Measurements from ENCODE around the gene ASPG. TPM values are rescaled to one million over a fixed set of nuclear protein-coding genes. Genes with fewer than 3 reads are reported as not detected.

The ASPG gene
- total and polyA plus RNA-seq, 2 experiments from 2014 or later: not detected

DNA sequence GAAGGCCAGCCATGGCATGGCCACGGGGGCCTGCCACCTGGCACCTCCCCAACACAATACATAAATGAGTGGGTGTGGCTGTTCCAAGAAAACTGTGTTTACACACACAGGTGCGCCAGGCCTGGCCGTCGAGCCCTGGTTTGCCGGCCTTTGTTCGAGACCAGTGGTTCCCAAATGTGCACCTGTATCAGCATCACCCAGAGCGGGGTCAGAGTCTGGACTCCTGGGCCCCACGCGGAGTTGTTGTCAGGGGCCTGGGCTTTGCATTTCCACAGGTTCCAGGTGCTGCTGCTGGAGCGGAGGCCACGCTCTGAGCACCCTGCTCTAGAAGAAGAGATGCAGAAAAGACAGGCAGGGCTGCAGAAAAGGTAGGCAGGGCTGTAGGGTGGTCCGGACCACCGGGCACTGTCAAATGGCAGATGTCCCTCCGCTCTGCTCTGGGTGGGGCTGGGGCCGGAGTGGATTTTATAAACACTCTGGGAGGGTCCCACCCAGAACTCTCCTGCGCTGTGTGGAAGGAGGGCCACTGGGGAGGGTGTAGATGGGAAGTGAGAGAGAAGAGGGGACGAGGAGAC is 4.2 kb upstream of the ASPG start:
- Histone ChIP-seq H3K9ac (no peak overlapping the region), H3K9me3 (ENCODE audit: low read depth) (no peaks in the 10 kb centered on the region), H3K27ac (no peak overlapping the region), H4K20me1 (ENCODE audit: insufficient read depth) (no peaks in the 10 kb centered on the region), H2AFZ (no peak overlapping the region), H3K27me3 (replicated peaks; ENCODE audit: insufficient read depth) (peaks cover 7% of the 10 kb centered on the region; the same call in 1 of the 2 replicates), H3K79me2 (ENCODE audit: insufficient read depth) (no peaks in the 10 kb centered on the region), H3K9me2 (ENCODE audit: insufficient read depth) (no peaks in the 10 kb centered on the region), H3K4me2 (ENCODE audit: unreplicated experiment) (no peak overlapping the region), H3K36me3 (ENCODE audit: low read depth) (no peaks in the 10 kb centered on the region), H3K4me1 (ENCODE audit: insufficient read depth) (no peaks in the 10 kb centered on the region), H3K4me3 (no peak overlapping the region), H3F3A (ENCODE audit: insufficient read depth) (no peaks in the 10 kb centered on the region)
- TF ChIP-seq EZH2phosphoT487 (IDR thresholded peaks at IDR 0.05; ENCODE audit: insufficient read depth, low read depth) (no peak), EZH2 (IDR thresholded peaks at IDR 0.05; ENCODE audit: insufficient read depth, poor library complexity, severe bottlenecking) (no peak)
- in situ Hi-C loops (cut with MboI): no loop called here
- DNase-seq: no peak
- 66 to 68% methylated on average over 17 of the region's 17 CpGs for WGBS, 2 experiments (ENCODE audit: low coverage in 1 of 2, low lambda C conversion rate in 2 of 2, missing lambda C conversion rate in 2 of 2)

DNA sequence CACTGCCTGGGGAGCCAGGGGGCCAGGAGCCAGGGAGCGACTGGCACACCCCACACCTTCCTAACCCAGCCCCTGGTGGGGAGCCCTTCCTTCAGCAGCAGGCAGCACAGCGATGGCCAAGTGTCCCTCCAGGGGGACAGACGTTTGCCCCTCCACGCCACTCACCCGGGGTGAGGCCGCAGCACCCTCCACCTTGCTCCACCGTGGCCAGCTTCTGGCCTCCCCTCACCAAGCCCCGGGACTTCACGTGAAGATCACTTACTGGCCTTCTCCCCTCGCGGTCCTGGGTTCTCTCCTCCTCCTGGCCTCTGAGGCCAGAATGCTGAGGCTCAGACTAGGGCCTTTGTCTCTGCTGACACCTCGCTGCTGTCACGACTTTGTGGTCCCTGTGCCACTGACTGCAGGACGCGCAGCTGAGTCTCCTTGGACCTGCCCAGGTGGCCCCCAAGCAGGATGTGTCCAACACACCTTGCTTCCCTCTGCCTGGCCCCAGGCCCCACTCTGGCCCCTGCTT is 3.5 kb upstream of the ASPG start:
- Histone ChIP-seq H3K27ac (no peak overlapping the region), H3F3A (ENCODE audit: insufficient read depth) (no peaks in the 10 kb centered on the region), H3K79me2 (ENCODE audit: insufficient read depth) (no peaks in the 10 kb centered on the region), H4K20me1 (ENCODE audit: insufficient read depth) (no peaks in the 10 kb centered on the region), H2AFZ (no peak overlapping the region), H3K4me1 (ENCODE audit: insufficient read depth) (no peaks in the 10 kb centered on the region), H3K4me2 (ENCODE audit: unreplicated experiment) (no peak overlapping the region), H3K9ac (no peak overlapping the region), H3K36me3 (ENCODE audit: low read depth) (no peaks in the 10 kb centered on the region), H3K27me3 (replicated peaks; ENCODE audit: insufficient read depth) (peaks cover under 1% of the 10 kb centered on the region; the same call in 1 of the 2 replicates), H3K4me3 (no peak overlapping the region), H3K9me3 (ENCODE audit: low read depth) (no peaks in the 10 kb centered on the region), H3K9me2 (ENCODE audit: insufficient read depth) (no peaks in the 10 kb centered on the region)
- in situ Hi-C loops (cut with MboI): no loop called here
- DNase-seq: no peak
- TF ChIP-seq EZH2 (IDR thresholded peaks at IDR 0.05; ENCODE audit: insufficient read depth, poor library complexity, severe bottlenecking) (no peak), EZH2phosphoT487 (IDR thresholded peaks at IDR 0.05; ENCODE audit: insufficient read depth, low read depth) (no peak)
- 45 to 48% methylated on average over 13 to 15 of the region's 15 CpGs for WGBS, 2 experiments (ENCODE audit: low coverage in 1 of 2, low lambda C conversion rate in 2 of 2, missing lambda C conversion rate in 2 of 2)

- H3K9me3 ChIP-seq (ENCODE audit: low read depth): no peaks in the 10 kb centered on the region
- no peak for DNase-seq
- H3K27me3 ChIP-seq (replicated peaks; ENCODE audit: insufficient read depth): no peaks in the 10 kb centered on the region; the same call in 1 of the 2 replicates
- TF ChIP-seq EZH2phosphoT487 (IDR thresholded peaks at IDR 0.05; ENCODE audit: insufficient read depth, low read depth) (no peak), EZH2 (IDR thresholded peaks at IDR 0.05; ENCODE audit: insufficient read depth, poor library complexity, severe bottlenecking) (no peak)
- H4K20me1 ChIP-seq (ENCODE audit: insufficient read depth): no peaks in the 10 kb centered on the region
- no peaks in the 10 kb centered on the region for H3K79me2 ChIP-seq (ENCODE audit: insufficient read depth)
- H3K9ac ChIP-seq: no peak overlapping the region
- H3K4me2 ChIP-seq (ENCODE audit: unreplicated experiment): no peak overlapping the region
- whole genome bisulfite sequencing, 2 experiments (ENCODE audit: low coverage in 1 of 2, low lambda C conversion rate in 2 of 2, missing lambda C conversion rate in 2 of 2): 27 to 32% methylated on average over 12 of the region's 12 CpGs
- no peaks in the 10 kb centered on the region for H3K9me2 ChIP-seq (ENCODE audit: insufficient read depth)
- H3K4me3 ChIP-seq: no peak overlapping the region
- H3K27ac ChIP-seq: no peak overlapping the region
- no peaks in the 10 kb centered on the region for H3K36me3 ChIP-seq (ENCODE audit: low read depth)
- H3F3A ChIP-seq (ENCODE audit: insufficient read depth): no peaks in the 10 kb centered on the region
- H3K4me1 ChIP-seq (ENCODE audit: insufficient read depth): no peaks in the 10 kb centered on the region
- H2AFZ ChIP-seq: no peak overlapping the region
- in situ Hi-C loops (cut with MboI): no loop called here
Observed at GRCh38 chr14:104082807-104083206, 2.7 kb upstream of the ASPG start.

- Histone ChIP-seq H3K4me2 (ENCODE audit: unreplicated experiment) (no peak overlapping the region), H3K36me3 (ENCODE audit: low read depth) (no peaks in the 10 kb centered on the region), H2AFZ (no peak overlapping the region), H3K4me3 (no peak overlapping the region), H3K27ac (no peak overlapping the region), H3K4me1 (ENCODE audit: insufficient read depth) (no peaks in the 10 kb centered on the region), H3K79me2 (ENCODE audit: insufficient read depth) (no peaks in the 10 kb centered on the region), H3K9me2 (ENCODE audit: insufficient read depth) (no peaks in the 10 kb centered on the region), H3K9me3 (ENCODE audit: low read depth) (no peaks in the 10 kb centered on the region), H3F3A (ENCODE audit: insufficient read depth) (no peaks in the 10 kb centered on the region), H3K27me3 (replicated peaks; ENCODE audit: insufficient read depth) (no peaks in the 10 kb centered on the region; the same call in 1 of the 2 replicates), H3K9ac (no peak overlapping the region), H4K20me1 (ENCODE audit: insufficient read depth) (no peaks in the 10 kb centered on the region)
- no peak for DNase-seq
- WGBS, 2 experiments (ENCODE audit: low coverage in 1 of 2, low lambda C conversion rate in 2 of 2, missing lambda C conversion rate in 2 of 2): 71 to 77% methylated on average over 16 of the region's 16 CpGs
- TF ChIP-seq EZH2phosphoT487 (IDR thresholded peaks at IDR 0.05; ENCODE audit: insufficient read depth, low read depth) (no peak), EZH2 (IDR thresholded peaks at IDR 0.05; ENCODE audit: insufficient read depth, poor library complexity, severe bottlenecking) (no peak)
- in situ Hi-C loops (cut with MboI): no loop called here
Observed at GRCh38 chr14:104084251-104085002, 1.1 kb upstream of the ASPG start.

Data from GM23248 (cell line).